ENCODE data around the gene GAB1.

Gene GAB1

GRCh38 chr4:143506031-143506430 lies 169.4 kb downstream of the GAB1 start:
- no CpG with 5 or more reads among the region's 1 CpG for WGBS
- H3K4me1 ChIP-seq (ENCODE audit: control insufficient read depth, insufficient read depth, low read depth, low read length) = no peaks in the 10 kb centered on the region
- H3K79me1 ChIP-seq (replicated peaks; ENCODE audit: low read length, poor library complexity, severe bottlenecking) = no peaks in the 10 kb centered on the region
- no peaks in the 10 kb centered on the region for H3K36me3 ChIP-seq (ENCODE audit: control insufficient read depth in 1 of 2, insufficient read depth in 2 of 2, low read depth in 1 of 2, low read length in 2 of 2)
- no peak overlapping the region for H2BK5ac ChIP-seq (ENCODE audit: low read depth, low read length, poor library complexity, severe bottlenecking)
- no peak overlapping the region for H2AFZ ChIP-seq (ENCODE audit: low read depth, low read length)
- H2BK12ac ChIP-seq (ENCODE audit: low read length in 2 of 2) = no peak overlapping the region
- H3K9ac ChIP-seq (ENCODE audit: low read length) = no peak overlapping the region
- no peak overlapping the region for H3K4ac ChIP-seq (ENCODE audit: low read depth in 1 of 2, low read length in 2 of 2)
- DNase-seq = no peak
- no peak overlapping the region for H2BK15ac ChIP-seq (ENCODE audit: low read depth, poor library complexity, severe bottlenecking)
- H2AK5ac ChIP-seq (ENCODE audit: low read length, severe bottlenecking) = no peak overlapping the region
- H3K27me3 ChIP-seq (ENCODE audit: control insufficient read depth in 1 of 2, insufficient read depth in 1 of 2, low read length in 2 of 2) = no peaks in the 10 kb centered on the region
- H4K91ac ChIP-seq (ENCODE audit: low read length) = no peak overlapping the region
- H3K4me2 ChIP-seq (ENCODE audit: low read length, poor library complexity, severe bottlenecking) = no peak overlapping the region
- no peak overlapping the region for H2BK120ac ChIP-seq (ENCODE audit: low read depth, low read length)
- H3K4me3 ChIP-seq (ENCODE audit: insufficient read depth in 1 of 2, low read depth in 1 of 2, low read length in 2 of 2) = no peak overlapping the region
- no peak overlapping the region for H3K23ac ChIP-seq (ENCODE audit: low read length in 2 of 2)
- H4K8ac ChIP-seq (ENCODE audit: low read length) = no peak overlapping the region
- no peak overlapping the region for H3K14ac ChIP-seq (ENCODE audit: low read length in 2 of 2)
- no peaks in the 10 kb centered on the region for H3K9me3 ChIP-seq (ENCODE audit: control insufficient read depth, low read length)
- no peak overlapping the region for H3K27ac ChIP-seq (ENCODE audit: low read length, poor library complexity, severe bottlenecking)
- no peak overlapping the region for H3K18ac ChIP-seq (ENCODE audit: low read depth in 1 of 2, low read length in 2 of 2)

- H3K27ac ChIP-seq (ENCODE audit: low read length, poor library complexity, severe bottlenecking) = no peak overlapping the region
- no peak overlapping the region for H2AFZ ChIP-seq (ENCODE audit: low read depth, low read length)
- no peak overlapping the region for H3K18ac ChIP-seq (ENCODE audit: low read depth in 1 of 2, low read length in 2 of 2)
- no peak overlapping the region for H2BK12ac ChIP-seq (ENCODE audit: low read length in 2 of 2)
- 85% methylated on average over 5 of the region's 7 CpGs for WGBS
- H3K9me3 ChIP-seq (ENCODE audit: control insufficient read depth, low read length) = no peaks in the 10 kb centered on the region
- H3K4ac ChIP-seq (ENCODE audit: low read depth in 1 of 2, low read length in 2 of 2) = no peak overlapping the region
- H2BK120ac ChIP-seq (ENCODE audit: low read depth, low read length) = no peak overlapping the region
- no peaks in the 10 kb centered on the region for H3K79me1 ChIP-seq (replicated peaks; ENCODE audit: low read length, poor library complexity, severe bottlenecking)
- no peak overlapping the region for H3K14ac ChIP-seq (ENCODE audit: low read length in 2 of 2)
- H4K8ac ChIP-seq (ENCODE audit: low read length) = no peak overlapping the region
- peaks cover 1% of the 10 kb centered on the region for H3K4me1 ChIP-seq (ENCODE audit: control insufficient read depth, insufficient read depth, low read depth, low read length)
- no peak overlapping the region for H3K4me3 ChIP-seq (ENCODE audit: insufficient read depth in 1 of 2, low read depth in 1 of 2, low read length in 2 of 2)
- H3K23ac ChIP-seq (ENCODE audit: low read length in 2 of 2) = no peak overlapping the region
- no peak overlapping the region for H2BK5ac ChIP-seq (ENCODE audit: low read depth, low read length, poor library complexity, severe bottlenecking)
- no peak overlapping the region for H3K9ac ChIP-seq (ENCODE audit: low read length)
- H4K91ac ChIP-seq (ENCODE audit: low read length) = no peak overlapping the region
- H3K4me2 ChIP-seq (ENCODE audit: low read length, poor library complexity, severe bottlenecking) = no peak overlapping the region
- no peaks in the 10 kb centered on the region for H3K27me3 ChIP-seq (ENCODE audit: control insufficient read depth in 1 of 2, insufficient read depth in 1 of 2, low read length in 2 of 2)
- no peak for DNase-seq
- H3K36me3 ChIP-seq (ENCODE audit: control insufficient read depth in 1 of 2, insufficient read depth in 2 of 2, low read depth in 1 of 2, low read length in 2 of 2) = peaks cover 0 to under 1% of the 10 kb centered on the region in 2 experiments
- no peak overlapping the region for H2BK15ac ChIP-seq (ENCODE audit: low read depth, poor library complexity, severe bottlenecking)
- H2AK5ac ChIP-seq (ENCODE audit: low read length, severe bottlenecking) = no peak overlapping the region
These were observed 175.2 kb downstream of the GAB1 start for GRCh38 chr4:143511906-143512305.

GRCh38 chr4:143512978-143513313 lies 176.3 kb downstream of the GAB1 start:
- peaks cover 0 to 10% of the 10 kb centered on the region in 2 experiments for H3K36me3 ChIP-seq (ENCODE audit: control insufficient read depth in 1 of 2, insufficient read depth in 2 of 2, low read depth in 1 of 2, low read length in 2 of 2)
- H3K9me3 ChIP-seq (ENCODE audit: control insufficient read depth, low read length) = no peaks in the 10 kb centered on the region
- peak overlapping the region; percentile 84 for H2BK15ac ChIP-seq (ENCODE audit: low read depth, poor library complexity, severe bottlenecking)
- no peak overlapping the region for H3K4ac ChIP-seq (ENCODE audit: low read depth in 1 of 2, low read length in 2 of 2)
- peak overlapping the region; percentile 99 to 100 for H3K4me3 ChIP-seq (ENCODE audit: insufficient read depth in 1 of 2, low read depth in 1 of 2, low read length in 2 of 2)
- H2BK5ac ChIP-seq (ENCODE audit: low read depth, low read length, poor library complexity, severe bottlenecking) = no peak overlapping the region
- DNase-seq = no peak
- no peak overlapping the region for H2AK5ac ChIP-seq (ENCODE audit: low read length, severe bottlenecking)
- H3K23ac ChIP-seq (ENCODE audit: low read length in 2 of 2) = no peak overlapping the region
- H4K91ac ChIP-seq (ENCODE audit: low read length) = no peak overlapping the region
- no peak overlapping the region for H2BK12ac ChIP-seq (ENCODE audit: low read length in 2 of 2)
- no peak overlapping the region for H3K14ac ChIP-seq (ENCODE audit: low read length in 2 of 2)
- H3K79me1 ChIP-seq (replicated peaks; ENCODE audit: low read length, poor library complexity, severe bottlenecking) = no peaks in the 10 kb centered on the region
- H3K27me3 ChIP-seq (ENCODE audit: control insufficient read depth in 1 of 2, insufficient read depth in 1 of 2, low read length in 2 of 2) = no peaks in the 10 kb centered on the region
- H3K18ac ChIP-seq (ENCODE audit: low read depth in 1 of 2, low read length in 2 of 2) = peak overlapping the region in 1 of 2 experiments; percentile 82
- 0% methylated on average over 18 of the region's 18 CpGs for WGBS
- H2AFZ ChIP-seq (ENCODE audit: low read depth, low read length) = peak overlapping the region; percentile 94
- peak overlapping the region; percentile 82 for H3K27ac ChIP-seq (ENCODE audit: low read length, poor library complexity, severe bottlenecking)
- H2BK120ac ChIP-seq (ENCODE audit: low read depth, low read length) = no peak overlapping the region
- H3K4me2 ChIP-seq (ENCODE audit: low read length, poor library complexity, severe bottlenecking) = peak overlapping the region; percentile 66
- H3K9ac ChIP-seq (ENCODE audit: low read length) = peak overlapping the region; percentile 97
- peaks cover 1% of the 10 kb centered on the region for H3K4me1 ChIP-seq (ENCODE audit: control insufficient read depth, insufficient read depth, low read depth, low read length)
- no peak overlapping the region for H4K8ac ChIP-seq (ENCODE audit: low read length)

- H3K9ac ChIP-seq (ENCODE audit: low read length) = peak within 1 kb of the TSS; percentile 97
- no peaks in the 10 kb centered on the region for H3K27me3 ChIP-seq (ENCODE audit: control insufficient read depth in 1 of 2, insufficient read depth in 1 of 2, low read length in 2 of 2)
- H4K91ac ChIP-seq (ENCODE audit: low read length) = peak within 1 kb of the TSS; percentile 92
- peak within 1 kb of the TSS; percentile 94 for H2AFZ ChIP-seq (ENCODE audit: low read depth, low read length)
- peak; percentile 99 for DNase-seq
- peak within 1 kb of the TSS in 1 of 2 experiments; percentile 72 for H2BK12ac ChIP-seq (ENCODE audit: low read length in 2 of 2)
- H2BK120ac ChIP-seq (ENCODE audit: low read depth, low read length) = peak within 1 kb of the TSS; percentile 81
- no peak within 1 kb of the TSS for H2AK5ac ChIP-seq (ENCODE audit: low read length, severe bottlenecking)
- peak within 1 kb of the TSS; percentile 99 to 100 for H3K4me3 ChIP-seq (ENCODE audit: insufficient read depth in 1 of 2, low read depth in 1 of 2, low read length in 2 of 2)
- peaks cover 1% of the 10 kb centered on the region for H3K4me1 ChIP-seq (ENCODE audit: control insufficient read depth, insufficient read depth, low read depth, low read length)
- H3K4ac ChIP-seq (ENCODE audit: low read depth in 1 of 2, low read length in 2 of 2) = peak within 1 kb of the TSS; percentile 57 to 98
- peak within 1 kb of the TSS; percentile 95 for H3K4me2 ChIP-seq (ENCODE audit: low read length, poor library complexity, severe bottlenecking)
- peaks cover 0 to 16% of the 10 kb centered on the region in 2 experiments for H3K36me3 ChIP-seq (ENCODE audit: control insufficient read depth in 1 of 2, insufficient read depth in 2 of 2, low read depth in 1 of 2, low read length in 2 of 2)
- H3K79me1 ChIP-seq (replicated peaks; ENCODE audit: low read length, poor library complexity, severe bottlenecking) = no peaks in the 10 kb centered on the region
- H2BK5ac ChIP-seq (ENCODE audit: low read depth, low read length, poor library complexity, severe bottlenecking) = peak within 1 kb of the TSS; percentile 85
- peak within 1 kb of the TSS; percentile 85 to 99 for H3K18ac ChIP-seq (ENCODE audit: low read depth in 1 of 2, low read length in 2 of 2)
- H3K14ac ChIP-seq (ENCODE audit: low read length in 2 of 2) = peak within 1 kb of the TSS; percentile 9 to 99
- H4K8ac ChIP-seq (ENCODE audit: low read length) = peak within 1 kb of the TSS; percentile 91
- H2BK15ac ChIP-seq (ENCODE audit: low read depth, poor library complexity, severe bottlenecking) = peak within 1 kb of the TSS; percentile 84
- no peaks in the 10 kb centered on the region for H3K9me3 ChIP-seq (ENCODE audit: control insufficient read depth, low read length)
- H3K23ac ChIP-seq (ENCODE audit: low read length in 2 of 2) = peak within 1 kb of the TSS in 1 of 2 experiments; percentile 100
- H3K27ac ChIP-seq (ENCODE audit: low read length, poor library complexity, severe bottlenecking) = peak within 1 kb of the TSS; percentile 85
- WGBS = under 1% methylated on average over 76 of the region's 86 CpGs
These were observed 176.9 kb downstream of the GAB1 start, which contains the start of gene SMARCA5 for GRCh38 chr4:143513314-143514168. TSS of gene SMARCA5 (plus strand) at chr4:143513702. CDS start at chr4:143513925, 223 bp downstream.

Measured in mesenchymal stem cell (in vitro differentiated cells and primary cell).